ENCODE results near the gene PLXNB2.

The PLXNB2 gene

GRCh38 chr22:50314455-50315288 lies 7.2 kb upstream of the PLXNB2 start (continued):
- TF ChIP-seq ZNF341 (tag by site-specific recombination; IDR thresholded peaks at IDR 0.05; ENCODE audit: low read depth) (peak; percentile 92), KLF16 (tag by site-specific recombination; IDR thresholded peaks at IDR 0.05) (no peak), SP2 (tag by site-specific recombination; IDR thresholded peaks at IDR 0.05) (peak; percentile 41), ZNF19 (tag by site-specific recombination; IDR thresholded peaks at IDR 0.05; ENCODE audit: low read depth) (no peak), KLF9 (tag by site-specific recombination; IDR thresholded peaks at IDR 0.05; ENCODE audit: low read depth) (no peak), ZNF366 (tag by site-specific recombination; conservative IDR thresholded peaks at IDR 0.05) (no peak), KLF1 (tag by site-specific recombination; IDR thresholded peaks at IDR 0.05) (peak; percentile 89), ZNF394 (tag by site-specific recombination; IDR thresholded peaks at IDR 0.05; ENCODE audit: borderline replicate concordance) (no peak), ZNF529 (tag by site-specific recombination; IDR thresholded peaks at IDR 0.05; ENCODE audit: insufficient replicate concordance) (no peak), ZNF391 (tag by site-specific recombination; IDR thresholded peaks at IDR 0.05; ENCODE audit: borderline replicate concordance, low read depth) (no peak), ZNF37A (tag by site-specific recombination; IDR thresholded peaks at IDR 0.05) (no peak), ZNF585B (tag by site-specific recombination; IDR thresholded peaks at IDR 0.05) (no peak), ZNF10 (tag by site-specific recombination; IDR thresholded peaks at IDR 0.05) (no peak), ZNF398 (tag by site-specific recombination; IDR thresholded peaks at IDR 0.05) (no peak), ZNF350 (tag by site-specific recombination; IDR thresholded peaks at IDR 0.05) (no peak), ZSCAN23 (tag by site-specific recombination; IDR thresholded peaks at IDR 0.05) (no peak), EGR2 (tag by site-specific recombination; IDR thresholded peaks at IDR 0.05; ENCODE audit: low read depth) (no peak), TSHZ1 (tag by site-specific recombination; IDR thresholded peaks at IDR 0.05; ENCODE audit: borderline replicate concordance) (no peak), HOXC10 (CRISPR knock-in tag; IDR thresholded peaks at IDR 0.05) (no peak), ZNF133 (tag by site-specific recombination; IDR thresholded peaks at IDR 0.05) (no peak), ZNF785 (tag by site-specific recombination; IDR thresholded peaks at IDR 0.05) (no peak), ZFHX2 (tag by site-specific recombination; conservative IDR thresholded peaks at IDR 0.05) (peak; percentile 19; the same call in 1 of the 2 replicates), BCL11B (tag by site-specific recombination; IDR thresholded peaks at IDR 0.05; ENCODE audit: low read depth) (no peak), CTCF (tag by site-specific recombination; IDR thresholded peaks at IDR 0.05) (no peak)
- TF ChIP-seq, protein P1, sequence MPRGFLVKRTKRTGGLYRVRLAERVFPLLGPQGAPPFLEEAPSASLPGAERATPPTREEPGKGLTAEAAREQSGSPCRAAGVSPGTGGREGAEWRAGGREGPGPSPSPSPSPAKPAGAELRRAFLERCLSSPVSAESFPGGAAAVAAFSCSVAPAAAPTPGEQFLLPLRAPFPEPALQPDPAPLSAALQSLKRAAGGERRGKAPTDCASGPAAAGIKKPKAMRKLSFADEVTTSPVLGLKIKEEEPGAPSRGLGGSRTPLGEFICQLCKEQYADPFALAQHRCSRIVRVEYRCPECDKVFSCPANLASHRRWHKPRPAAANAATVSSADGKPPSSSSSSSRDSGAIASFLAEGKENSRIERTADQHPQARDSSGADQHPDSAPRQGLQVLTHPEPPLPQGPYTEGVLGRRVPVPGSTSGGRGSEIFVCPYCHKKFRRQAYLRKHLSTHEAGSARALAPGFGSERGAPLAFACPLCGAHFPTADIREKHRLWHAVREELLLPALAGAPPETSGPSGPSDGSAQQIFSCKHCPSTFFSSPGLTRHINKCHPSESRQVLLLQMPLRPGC (tag by site-specific recombination; IDR thresholded peaks at IDR 0.05), result no peak

Data from HEK293 (cell line).